NOMO-1 treated with DMSO at 0.1 percent for 48 hours (cell line): Measurements from ENCODE around the gene AFF1.

Experiments
- DNase-seq: peaks from one replicate; lab custom pipeline; 2025; ENCODE audit not compliant: unreplicated experiment; lab: John Stamatoyannopoulos, UW

The AFF1 gene

DNA sequence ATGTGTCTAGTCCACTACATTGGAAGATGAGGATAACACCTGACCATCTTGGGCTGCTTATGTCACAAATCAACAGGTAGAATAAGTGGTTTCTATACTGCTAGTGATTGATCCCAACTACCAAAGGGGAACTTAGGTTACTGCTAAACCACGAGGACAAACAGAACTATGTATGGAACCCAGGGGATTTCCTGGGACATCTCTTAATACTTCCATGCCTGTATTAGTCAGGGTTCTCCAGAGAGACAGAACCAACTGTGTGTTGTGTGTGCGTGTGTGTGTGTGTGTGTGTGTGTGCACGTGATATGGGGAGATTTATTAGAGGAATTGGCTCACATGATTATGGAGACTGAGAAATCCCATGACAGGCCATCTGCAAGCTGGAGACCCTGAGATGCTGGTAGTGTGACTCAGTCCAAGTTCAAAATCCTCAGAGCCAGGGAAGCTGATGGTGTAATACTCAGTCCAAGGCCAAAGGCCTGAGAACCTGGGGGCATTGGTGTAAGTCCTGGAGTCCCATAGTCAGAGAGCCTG, 16.2 kb upstream of the AFF1 start:
- no peak for DNase-seq

DNA sequence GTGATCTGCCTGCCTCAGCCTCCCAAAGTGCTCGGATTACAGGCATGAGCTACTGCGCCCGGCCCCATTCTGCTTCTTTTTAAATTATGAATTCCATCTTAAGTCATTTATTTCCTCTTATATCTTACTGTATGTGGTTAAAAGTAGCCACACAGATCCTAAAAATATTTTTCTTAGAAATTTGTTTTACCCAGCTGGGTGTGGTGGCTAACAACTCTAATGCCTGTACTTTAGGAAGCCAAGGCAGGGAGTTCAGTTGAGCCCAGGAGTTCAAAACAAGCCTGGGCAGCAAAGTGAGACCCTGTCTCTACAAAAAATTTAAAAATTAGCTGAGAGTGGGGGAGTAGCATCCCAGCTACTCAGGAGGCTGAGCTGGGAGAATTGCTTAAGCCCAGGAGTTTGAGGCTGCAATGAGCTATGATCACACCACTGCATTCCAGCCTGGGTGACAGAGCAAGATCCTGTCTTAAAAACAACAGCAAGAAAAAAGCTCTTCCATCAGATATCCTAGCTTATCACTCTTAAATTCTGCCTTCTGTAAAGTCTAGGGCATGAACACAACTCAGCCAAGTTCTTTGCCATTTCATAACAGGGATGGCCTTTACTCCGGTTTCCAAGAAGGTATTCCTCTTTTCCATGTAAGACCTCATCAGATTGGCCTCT, 15.1 kb upstream of the AFF1 start:
- DNase-seq: no peak

DNA sequence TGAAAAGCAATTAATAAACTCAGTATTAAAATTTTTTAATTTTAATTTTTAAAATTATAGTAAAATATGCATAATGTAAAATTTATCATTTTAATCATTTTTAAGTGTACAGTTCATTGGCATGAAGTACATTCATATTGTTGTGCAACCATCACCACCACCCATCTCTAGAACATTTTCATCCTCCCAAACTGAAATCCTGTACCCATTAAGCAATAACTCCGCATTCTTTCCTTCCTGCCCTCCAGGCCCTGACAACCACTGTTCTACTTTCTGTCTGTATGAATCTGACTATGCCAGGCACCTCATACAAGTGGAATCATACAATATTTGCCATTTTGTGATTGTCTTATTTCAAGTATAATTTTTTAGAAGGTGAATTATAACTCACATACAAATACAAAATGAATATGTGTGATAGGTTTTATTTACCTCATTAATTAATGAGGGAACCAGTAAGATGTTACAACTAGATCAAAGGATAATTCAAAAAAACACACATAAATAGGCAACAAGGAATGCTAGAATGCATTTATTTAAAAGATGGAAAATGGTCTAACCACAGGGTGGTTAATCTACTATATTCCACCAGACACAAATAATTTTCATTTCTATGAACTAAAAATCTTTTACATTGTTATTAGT, 13.1 kb upstream of the AFF1 start:
- peak; percentile 39 for DNase-seq

DNA sequence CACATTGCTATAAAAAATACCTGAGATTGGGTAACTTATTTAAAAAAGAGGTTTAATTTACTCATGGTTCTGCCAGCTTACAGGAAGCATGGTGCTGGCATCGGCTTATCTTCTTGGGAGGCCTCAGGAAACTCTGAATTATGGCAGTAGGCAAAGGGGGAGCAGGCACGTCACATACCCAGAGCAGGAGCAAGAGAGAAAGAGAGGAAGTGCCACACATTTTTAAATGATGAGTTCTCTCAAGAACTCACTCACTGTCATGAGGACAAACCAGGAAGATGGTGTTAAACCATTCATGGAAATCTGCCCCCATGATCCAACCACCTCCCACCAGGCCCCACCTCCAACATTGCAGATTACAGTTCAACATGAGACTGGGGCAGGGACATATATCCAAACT, 10.0 kb upstream of the AFF1 start:
- no peak for DNase-seq

DNA sequence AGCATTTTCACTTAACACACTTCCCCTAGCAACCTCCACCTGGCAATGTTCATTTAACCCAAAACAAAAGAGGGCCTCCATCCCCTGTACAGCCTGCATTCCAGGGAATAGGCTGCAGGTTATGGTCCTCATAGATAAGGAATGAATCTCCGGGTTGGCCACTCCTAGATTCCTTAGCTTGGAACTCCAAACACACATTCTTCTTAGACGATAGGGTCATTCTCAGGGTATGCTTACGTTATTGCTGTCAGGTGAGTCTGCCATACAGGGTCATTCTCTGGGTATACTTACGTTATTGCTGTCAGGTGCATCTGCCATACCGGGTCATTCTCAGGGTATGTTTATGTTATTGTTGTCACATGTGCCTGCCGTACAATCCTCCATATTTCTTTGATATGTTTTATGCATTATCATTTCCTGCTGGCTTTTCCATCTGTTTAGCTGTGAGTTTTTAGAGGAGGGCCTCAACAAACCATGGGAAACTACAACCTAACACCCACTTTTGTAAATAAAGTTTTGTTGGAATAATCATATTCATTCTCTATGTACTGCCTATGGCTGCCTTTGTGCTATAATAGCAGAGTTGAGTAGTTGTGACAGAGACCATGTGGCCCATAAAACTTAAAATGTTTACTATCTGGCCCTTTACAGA, 8.2 kb upstream of the AFF1 start:
- DNase-seq: no peak

DNA sequence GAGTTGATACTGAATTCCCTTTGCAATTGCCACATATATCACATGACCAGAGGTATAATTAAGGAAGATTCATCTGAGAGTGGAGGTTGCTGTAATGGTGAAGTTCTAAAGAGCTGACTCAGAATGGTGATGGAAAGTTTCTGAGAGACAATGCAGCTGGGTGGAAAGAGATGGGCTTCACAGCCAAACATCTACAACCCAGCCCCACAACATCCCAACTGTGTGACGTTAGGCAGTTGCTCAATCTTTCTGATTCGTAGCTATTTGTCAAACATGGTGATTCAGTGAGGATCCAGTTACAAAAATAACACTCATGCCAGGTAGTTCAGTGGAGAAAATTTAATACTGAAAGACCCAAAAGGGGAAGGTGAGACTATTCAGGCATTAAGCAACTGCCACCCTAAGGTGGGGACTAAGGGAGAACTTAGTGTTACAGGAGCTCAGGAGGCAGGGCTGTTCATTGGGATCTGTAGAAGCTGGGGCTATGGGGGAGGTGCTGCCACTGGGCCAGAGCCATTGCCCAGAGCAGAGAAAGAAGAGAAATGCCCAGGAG, 6.9 kb upstream of the AFF1 start:
- peak; percentile 57 for DNase-seq

DNA sequence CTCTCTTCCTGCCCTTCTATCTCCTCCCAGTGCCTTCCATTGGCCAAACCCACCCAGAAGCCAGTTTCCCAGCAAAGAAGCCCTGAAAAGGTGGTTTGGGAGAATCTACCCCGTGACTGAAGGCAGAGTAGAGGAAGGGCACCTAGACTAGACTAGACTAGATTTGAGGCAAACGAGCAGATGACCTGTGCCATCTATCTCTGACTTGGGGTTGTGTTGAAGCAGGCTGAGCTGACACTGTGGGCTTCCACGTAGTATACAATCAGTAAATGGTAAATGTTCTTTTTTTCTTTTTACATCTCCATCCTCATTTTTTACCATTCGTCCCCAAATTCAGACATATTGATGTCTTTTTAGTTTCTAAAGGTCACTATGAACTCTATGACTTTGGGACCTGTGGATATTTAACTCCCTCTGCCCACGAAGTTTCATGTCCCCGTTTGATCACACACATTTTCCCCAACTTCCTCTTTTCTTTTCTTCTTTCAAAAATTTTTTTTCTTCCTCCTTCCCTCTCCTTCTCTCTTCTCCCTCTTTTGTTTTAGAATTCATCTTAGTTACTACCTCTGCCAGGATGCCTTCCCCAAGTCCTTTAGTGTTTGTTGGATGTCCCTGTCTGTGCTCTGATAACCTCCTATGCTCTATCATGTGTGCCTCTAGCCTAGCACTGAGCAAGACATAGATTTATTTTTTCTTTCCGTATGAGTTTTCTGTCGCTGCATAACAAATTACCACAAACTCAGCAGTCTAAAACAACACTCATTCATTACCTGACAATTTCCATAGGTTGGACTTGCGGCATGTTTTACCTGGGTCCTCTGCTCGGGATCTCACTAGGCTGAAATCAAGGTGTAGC, 6.2 kb upstream of the AFF1 start:
- peak; percentile 50 for DNase-seq

DNA sequence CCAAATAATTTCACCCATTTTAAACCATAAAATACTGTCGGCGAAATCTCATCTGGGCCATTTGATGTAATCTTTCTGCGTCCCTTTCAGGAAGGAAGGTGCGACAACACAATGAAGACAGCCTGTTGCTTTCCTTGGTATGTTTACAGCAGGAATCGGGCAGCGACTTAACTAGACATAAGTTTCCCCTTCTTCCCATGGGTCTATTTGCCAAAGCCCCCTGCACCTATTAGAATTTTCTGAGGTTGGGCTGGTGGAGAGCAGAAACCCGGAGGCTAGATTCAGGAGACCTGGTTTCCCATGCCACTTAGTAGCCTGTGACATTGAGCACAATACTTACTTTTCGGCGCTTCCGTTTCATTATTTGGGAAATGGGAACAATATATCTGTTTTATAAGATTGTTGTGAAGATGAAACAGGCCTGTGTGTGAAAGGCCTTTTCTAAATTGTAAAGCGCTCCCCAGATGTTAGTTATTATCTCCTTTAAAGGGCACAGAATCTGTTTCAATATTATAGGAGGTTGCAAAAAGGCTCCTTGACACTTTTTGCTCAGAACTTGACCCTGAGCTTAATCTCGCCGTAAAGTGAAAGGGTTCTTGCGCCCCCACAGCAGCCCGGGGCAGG, 552 bp upstream of the AFF1 start:
- peak; percentile 41 for DNase-seq

DNA sequence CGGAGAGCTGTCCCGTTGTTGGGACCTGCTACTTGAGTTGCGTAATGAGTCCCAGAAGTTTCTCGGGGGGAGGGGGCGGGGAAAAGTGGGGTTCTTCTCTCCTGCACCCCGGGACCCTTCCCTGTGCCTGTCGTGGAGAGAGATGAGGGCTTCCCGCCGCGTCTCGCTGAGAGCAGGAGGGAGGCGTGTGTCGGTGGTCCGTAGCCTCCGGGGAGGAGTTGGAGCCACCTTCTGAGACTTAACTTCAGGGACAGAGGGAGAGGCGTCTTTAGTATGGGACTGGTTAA, 698 bp downstream of the AFF1 start:
- DNase-seq: no peak

DNA sequence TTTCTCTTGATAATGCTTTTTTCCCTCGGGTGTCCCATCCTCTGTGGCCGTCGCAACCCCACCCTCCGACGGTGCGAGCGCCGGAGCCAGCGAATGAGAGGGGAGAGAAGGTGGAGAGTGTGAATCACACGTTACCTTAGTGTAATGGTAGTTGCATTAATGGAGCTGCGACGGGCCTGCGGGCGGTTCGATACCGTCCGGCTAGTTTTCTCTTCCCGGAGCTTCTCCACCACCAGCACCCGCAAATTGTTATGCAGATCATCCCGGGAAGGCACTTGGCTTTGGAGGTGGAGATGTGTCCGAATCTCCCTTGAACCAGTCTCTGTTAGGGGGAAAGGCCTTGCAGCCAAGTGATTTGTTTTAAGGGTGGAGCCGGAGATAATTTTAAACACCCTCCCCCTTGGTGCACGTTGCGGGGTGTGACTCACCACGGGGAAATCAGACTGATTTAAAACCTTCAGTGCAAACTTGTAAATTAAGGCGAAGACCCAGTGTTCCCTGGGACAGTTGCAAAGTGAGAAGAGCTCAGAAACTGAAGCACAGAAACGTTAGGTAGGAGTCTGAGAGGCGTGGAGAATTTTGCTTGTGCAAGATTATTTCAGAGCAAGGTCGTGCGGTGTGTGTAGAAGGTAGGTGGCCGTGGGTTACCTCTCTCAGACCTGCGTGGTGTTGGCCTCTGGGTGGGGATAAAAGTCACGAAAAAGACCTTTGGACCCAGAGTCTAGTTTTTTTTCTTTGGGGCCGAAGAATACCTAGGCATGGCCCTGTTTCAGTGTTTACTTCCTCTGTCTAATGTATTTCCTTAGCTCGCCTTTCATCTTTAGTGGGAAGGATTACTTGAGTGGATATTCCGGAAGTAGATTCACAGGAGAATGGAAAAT, 1.3 kb downstream of the AFF1 start:
- DNase-seq: peak; percentile 88

DNA sequence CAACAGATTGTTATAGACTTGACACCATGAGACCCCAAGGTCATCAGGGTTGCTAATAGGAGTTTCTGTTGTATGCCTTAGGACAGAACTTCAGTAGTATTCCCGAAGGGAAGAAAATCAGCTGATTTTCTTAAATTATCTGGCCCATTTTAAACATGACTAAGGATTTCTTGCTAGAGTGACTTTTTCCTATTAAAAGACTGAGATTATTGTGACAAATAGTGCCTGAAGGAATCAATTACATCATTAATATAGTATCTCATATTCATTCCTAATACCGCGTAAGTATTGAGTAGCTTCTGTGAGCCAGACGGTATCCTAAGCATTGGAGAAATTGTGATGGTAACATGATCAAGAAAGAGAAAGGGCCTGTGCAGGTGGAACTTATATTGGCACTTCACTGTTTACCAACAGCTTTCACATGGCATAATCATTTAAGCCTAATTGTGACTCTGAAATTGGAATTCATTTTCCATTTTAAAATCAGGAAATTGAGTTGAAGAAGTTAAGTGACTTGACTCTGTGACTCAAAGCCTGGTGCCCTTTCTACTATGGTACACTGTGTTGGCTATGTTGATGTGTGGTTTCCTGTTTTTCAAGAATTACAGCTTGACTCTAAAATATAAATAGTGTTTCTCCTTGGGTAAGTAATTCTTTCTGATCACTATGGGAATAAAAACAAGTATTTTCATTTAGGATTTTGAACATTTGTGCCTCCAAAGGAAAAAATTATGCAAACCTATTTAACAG, 4.1 kb downstream of the AFF1 start:
- peak; percentile 42 for DNase-seq

DNA sequence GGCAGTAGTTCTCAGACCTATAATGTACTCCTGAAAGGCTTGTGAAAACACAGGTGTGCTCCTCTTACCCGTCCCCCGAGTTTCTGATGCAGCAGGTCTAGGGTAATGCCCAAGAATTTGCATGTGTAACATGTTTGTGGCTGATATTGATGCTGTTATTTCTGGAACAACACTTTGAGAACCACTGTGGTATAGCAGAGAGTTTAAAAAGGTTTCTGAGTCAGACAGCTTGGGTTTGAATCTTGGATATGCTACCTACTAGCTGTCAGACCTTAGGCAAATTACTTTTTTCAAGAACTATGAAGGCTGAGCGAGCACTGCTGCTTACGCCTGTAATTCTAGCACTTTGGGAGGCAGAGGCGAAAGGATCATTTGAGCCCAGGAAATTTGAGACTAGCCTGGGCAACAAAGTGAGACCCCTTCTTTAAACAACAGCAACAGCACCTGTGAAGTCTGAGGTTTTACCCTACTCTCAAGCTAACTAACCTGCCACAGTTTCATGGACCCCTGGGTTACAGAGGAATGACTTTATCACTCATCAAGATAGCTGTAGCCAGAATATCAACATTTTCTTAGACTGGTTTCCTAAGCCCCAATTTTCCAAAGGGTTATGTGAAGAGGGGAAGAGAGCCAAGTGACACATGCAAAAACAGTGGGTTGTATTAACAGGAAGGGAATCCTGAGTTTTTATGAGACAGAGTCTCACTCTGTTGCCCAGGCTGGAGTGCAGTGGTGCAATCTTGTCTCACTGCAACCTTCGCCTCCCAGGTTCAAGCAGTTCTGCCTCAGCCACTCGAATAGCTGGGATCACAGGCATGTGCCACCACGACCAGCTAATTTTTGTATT, 5.1 kb downstream of the AFF1 start:
- no peak for DNase-seq

DNA sequence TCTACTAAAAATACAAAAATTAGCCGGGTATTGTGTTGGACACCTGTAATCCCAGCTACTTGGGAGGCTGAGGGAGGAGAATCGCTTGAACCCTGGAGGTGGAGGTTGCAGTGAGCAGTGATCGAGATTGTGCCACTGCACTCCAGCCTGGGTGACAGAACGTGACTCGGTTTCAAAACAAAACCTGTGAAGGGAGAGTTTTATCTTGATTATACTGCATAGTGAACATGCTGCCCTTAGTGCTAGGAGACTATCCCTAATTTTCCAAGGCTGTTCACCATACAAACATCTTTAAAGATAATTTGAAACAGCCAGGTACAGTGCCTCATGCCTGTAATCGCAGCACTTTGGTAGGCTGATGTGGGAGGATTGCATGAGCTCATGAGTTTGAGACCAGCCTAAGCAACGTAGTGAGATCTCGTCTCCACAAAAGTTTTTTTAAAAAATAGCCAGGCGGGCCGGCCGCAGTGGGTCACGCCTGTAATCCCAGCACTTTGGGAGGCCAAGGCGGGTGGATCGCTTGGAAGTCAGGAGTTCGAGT, 6.2 kb downstream of the AFF1 start:
- no peak for DNase-seq

DNA sequence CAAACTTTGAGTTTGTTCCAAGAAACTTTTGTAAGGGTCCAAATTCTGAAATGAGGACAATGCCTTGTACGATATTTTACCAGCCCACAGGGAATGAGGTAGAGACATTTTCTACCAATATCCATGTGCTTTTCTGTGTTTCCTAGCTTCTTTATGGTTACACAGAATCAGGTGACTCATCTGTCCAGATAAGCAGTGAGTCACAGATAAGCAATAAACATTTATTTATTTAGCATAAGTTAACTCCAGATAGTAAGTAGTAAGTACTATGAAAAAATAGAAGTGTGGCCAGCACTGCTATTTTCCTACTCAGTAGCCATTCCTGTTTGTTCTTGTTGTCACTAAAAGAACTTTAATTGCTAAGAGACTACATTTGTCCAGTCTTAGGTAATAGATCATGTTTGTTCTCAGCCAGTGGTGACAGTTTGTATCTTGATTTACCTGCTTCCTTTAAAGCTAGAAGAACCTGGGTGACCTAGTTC, 7.4 kb downstream of the AFF1 start:
- DNase-seq: no peak

DNA sequence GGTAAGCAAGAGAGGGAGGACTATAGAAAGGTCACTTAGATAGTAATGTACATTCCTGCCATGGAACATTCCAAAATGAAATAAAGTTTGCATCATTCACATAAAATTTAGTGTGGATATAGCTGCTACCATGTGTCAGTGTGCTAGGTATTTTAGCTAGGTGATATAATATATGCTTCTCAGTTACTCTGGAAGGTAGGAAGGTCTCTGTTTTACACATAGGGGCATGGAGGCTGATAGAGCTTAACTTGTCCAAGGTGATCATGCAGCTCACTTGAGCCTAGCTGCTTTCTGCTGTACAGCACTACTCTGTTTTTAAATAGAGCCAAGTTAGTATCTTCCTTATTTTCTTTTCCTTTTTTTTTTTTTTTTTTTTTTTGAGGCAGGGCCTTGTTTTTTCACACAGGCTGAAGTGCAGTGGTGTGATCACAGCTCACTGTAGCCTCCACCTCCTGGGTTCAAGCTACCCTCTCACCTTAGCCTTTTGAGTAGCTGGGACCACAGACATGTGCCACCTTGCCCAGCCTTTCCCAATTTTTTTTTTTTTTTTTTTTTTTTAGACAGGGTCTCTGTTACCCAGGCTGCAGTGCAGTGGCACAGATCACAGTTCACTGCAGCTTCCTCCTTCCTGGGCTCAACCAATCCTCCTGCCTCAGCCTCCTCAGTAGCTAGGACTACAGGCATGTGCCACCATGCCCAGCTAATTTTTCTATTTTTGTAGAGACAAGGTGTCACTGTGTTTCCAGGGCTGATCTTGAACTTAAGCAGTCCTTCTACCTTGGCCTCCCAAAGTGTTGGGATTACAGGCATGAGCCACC, 10.4 kb downstream of the AFF1 start:
- DNase-seq: peak; percentile 21

DNA sequence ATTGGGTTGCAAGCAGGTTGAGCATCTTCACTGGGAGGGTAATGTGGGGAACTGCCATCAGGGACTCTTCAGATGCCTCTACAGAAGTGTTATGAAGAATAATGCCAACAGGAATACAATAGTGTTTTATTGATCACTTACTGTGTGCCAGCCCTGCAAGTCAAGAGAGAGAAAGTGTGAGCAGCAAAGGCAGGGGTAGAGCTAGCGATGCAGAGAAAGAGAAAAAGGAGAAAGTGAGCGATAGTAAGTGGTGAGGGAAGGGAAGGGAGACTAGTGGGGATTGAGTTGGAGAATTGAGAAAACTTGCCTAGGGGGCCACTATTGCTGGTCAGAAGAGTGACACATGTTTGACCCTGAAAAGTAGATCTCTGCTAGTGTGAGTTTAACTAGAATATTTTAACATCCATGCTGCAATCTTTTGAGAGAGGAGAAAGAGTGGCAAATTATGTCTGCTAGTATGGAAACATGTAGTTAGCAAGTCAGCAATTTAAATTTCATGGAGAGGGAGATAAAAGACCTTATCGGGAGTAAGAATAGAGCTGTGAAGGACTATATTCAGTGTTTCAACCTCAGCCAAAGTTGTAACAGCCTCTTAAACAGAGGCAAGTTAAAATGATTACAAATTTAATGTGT, 12.2 kb downstream of the AFF1 start:
- no peak for DNase-seq
